Neural crest cell (in vitro differentiated cells): Measurements from ENCODE around the gene VWA3A. TPM values are rescaled to one million over a fixed set of nuclear protein-coding genes. Genes with fewer than 3 reads are reported as not detected.

Experiments used
- DNase-seq: peaks from one replicate; pipeline ENCODE4 v3.0.0; 2021; ENCODE audit warnings: low read depth, mixed read lengths, low spot score
- H3K27ac Mint-ChIP-seq: one replicate; pipeline ENCODE4 v1.8.0; 2021; ENCODE audit warnings: mild to moderate bottlenecking, mixed read lengths; ENCODE audit not compliant: unreplicated experiment
- H3K27me3 Mint-ChIP-seq: 2 replicates; pipeline ENCODE4 v1.8.0; 2021; ENCODE audit warnings: low read depth, mild to moderate bottlenecking, mixed read lengths
- H3K36me3 Mint-ChIP-seq: 2 replicates; pipeline ENCODE4 v1.8.0; 2021; ENCODE audit warnings: low read depth, mild to moderate bottlenecking, mixed read lengths
- H3K4me1 Mint-ChIP-seq: 2 replicates; pipeline ENCODE4 v1.8.0; 2021; ENCODE audit warnings: mixed read lengths
- H3K4me3 Mint-ChIP-seq: one replicate; pipeline ENCODE4 v1.8.0; 2021; ENCODE audit warnings: mild to moderate bottlenecking, mixed read lengths
- H3K9me3 Mint-ChIP-seq: 2 replicates; pipeline ENCODE4 v1.8.0; 2021; ENCODE audit warnings: mixed read lengths
- total RNA-seq: library from RNA; stranded (reverse); gene quantifications from 2 replicates; pipeline ENCODE4 v1.2.1, GENCODE V29; 2021
- TF ChIP-seq, protein P1 (sequence below): fragments of 200-600 bp; sonication (generic); conservative IDR thresholded peaks from 2 replicates; pipeline ENCODE4 v1.5.0; 2021; ENCODE audit warnings: antibody characterized with exemption, mild to moderate bottlenecking

VWA3A gene
- total RNA-seq, 1 donor from 2014 or later, result not detected

DNA sequence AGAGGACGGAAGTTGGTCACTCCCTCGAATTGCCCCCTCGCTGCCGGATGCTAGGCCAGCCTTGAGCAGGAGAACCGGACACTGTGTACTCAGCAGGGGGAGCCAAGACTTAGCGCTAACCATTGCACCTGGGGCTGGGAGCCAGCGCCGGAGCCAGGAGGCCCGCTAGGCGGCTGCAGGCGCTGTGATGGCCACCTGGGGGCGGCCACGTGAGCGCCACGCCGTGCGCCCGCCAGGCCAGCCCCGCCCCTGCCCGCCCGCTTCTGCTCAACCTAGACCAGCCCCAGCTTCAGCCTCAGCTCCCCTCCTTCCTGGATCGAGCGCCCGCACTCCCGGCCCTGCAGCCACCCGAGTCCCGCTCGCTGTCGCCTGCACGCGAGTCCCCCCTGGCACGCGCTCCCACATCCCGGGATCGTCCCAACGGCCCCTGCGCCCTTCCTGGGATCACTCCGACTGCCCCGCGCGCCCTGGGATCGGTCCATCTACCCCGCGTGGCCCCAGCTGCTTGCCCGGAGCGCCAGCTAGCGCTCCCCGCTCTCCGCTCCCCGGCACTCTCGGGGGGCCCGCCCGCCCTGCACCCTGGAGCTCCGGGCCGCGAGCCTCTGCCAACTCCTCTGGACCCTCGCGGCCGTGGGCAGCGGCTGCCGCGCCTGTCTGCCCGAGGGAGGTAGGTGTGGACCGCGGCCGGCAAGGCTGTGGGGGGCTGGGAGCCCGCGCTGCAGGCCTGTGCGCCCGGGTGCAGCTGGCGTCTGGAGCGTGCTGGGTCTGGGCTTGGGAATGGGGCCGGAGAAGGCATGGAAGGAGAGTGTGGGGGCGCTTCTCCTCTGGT, 113.9 kb downstream of the VWA3A start, which contains the start of gene EEF2K:
EEF2K (plus strand) TSS at position 266 of the 829 bp plus-strand sequence. CDS start 19,452 bp downstream, outside the sequence.
- TF ChIP-seq, protein P1, sequence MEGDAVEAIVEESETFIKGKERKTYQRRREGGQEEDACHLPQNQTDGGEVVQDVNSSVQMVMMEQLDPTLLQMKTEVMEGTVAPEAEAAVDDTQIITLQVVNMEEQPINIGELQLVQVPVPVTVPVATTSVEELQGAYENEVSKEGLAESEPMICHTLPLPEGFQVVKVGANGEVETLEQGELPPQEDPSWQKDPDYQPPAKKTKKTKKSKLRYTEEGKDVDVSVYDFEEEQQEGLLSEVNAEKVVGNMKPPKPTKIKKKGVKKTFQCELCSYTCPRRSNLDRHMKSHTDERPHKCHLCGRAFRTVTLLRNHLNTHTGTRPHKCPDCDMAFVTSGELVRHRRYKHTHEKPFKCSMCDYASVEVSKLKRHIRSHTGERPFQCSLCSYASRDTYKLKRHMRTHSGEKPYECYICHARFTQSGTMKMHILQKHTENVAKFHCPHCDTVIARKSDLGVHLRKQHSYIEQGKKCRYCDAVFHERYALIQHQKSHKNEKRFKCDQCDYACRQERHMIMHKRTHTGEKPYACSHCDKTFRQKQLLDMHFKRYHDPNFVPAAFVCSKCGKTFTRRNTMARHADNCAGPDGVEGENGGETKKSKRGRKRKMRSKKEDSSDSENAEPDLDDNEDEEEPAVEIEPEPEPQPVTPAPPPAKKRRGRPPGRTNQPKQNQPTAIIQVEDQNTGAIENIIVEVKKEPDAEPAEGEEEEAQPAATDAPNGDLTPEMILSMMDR, result peak; percentile 81
- Mint-ChIP-seq H3K36me3 (peaks cover 9% of the 10 kb centered on the region), H3K4me3 (peak within 1 kb of the TSS; percentile 97), H3K27ac (peak within 1 kb of the TSS; percentile 86), H3K27me3 (no peaks in the 10 kb centered on the region), H3K4me1 (peaks cover 24% of the 10 kb centered on the region), H3K9me3 (peaks cover 3% of the 10 kb centered on the region)
- peak; percentile 81 for DNase-seq

Other genes with a start within 250 kb of the VWA3A start
- 100 and 113 TPM in 2 replicates for gene NPIPB4, start 234.8 kb upstream of the VWA3A start, total RNA-seq
- 175 and 183 TPM in 2 replicates for gene UQCRC2, start 139.2 kb upstream of the VWA3A start, total RNA-seq
- not detected in 2 replicates for gene PDZD9, start 91.4 kb upstream of the VWA3A start, total RNA-seq
- gene MOSMO, start 84.4 kb upstream of the VWA3A start, total RNA-seq, result 14.8 and 17.8 TPM in 2 replicates
- gene SDR42E2, start 70.0 kb downstream of the VWA3A start, total RNA-seq, result not detected in 2 replicates
- 20.3 and 21.2 TPM in 2 replicates for gene EEF2K, start 113.7 kb downstream of the VWA3A start, total RNA-seq
- gene POLR3E, start 204.9 kb downstream of the VWA3A start, total RNA-seq, result 68.0 and 73.5 TPM in 2 replicates